Prostate gland (tissue), 2 donors: ENCODE measurements around the gene GZMM.

Experiments used
- CTCF ChIP-seq, 4 experiments: fragments of 200-600 bp in 2 of 4; fragments of 450-650 bp in 2 of 4; sonication (generic) in 2 of 4; IDR thresholded peaks; 1 replicate in 3 of 4; 2 replicates in 1 of 4; pipeline ENCODE4 v1.5.1; 2016 to 2019; ENCODE audit warnings: antibody characterized with exemption in 4 of 4, mild to moderate bottlenecking in 2 of 4, moderate library complexity in 2 of 4
- POLR2A ChIP-seq: fragments of 450-650 bp; IDR thresholded peaks from one replicate; pipeline ENCODE4 v1.6.1; 2016; ENCODE audit warnings: antibody characterized with exemption, mild to moderate bottlenecking

- TF ChIP-seq CTCF (IDR thresholded peaks at IDR 0.05) (no peak), POLR2A (no peak)
Measured at GRCh38 chr19:579111-579841, 35.4 kb downstream of the GZMM start.
